K562 (cell line): ENCODE results near the gene BDKRB2.

Experiments
- CBFB ChIP-seq: sonication (generic); formaldehyde crosslinking; IDR thresholded peaks from 2 replicates; pipeline ENCODE4 v1.4.0; 2020; ENCODE audit warnings: mild to moderate bottlenecking, missing genetic modification reagents
- PRPF4 ChIP-seq: fragments of 200-400 bp; formaldehyde crosslinking; IDR thresholded peaks from one replicate; pipeline ENCODE4 v1.6.1; 2017; ENCODE audit warnings: low read length, low read depth, mild to moderate bottlenecking; ENCODE audit not compliant: insufficient read depth, poor library complexity, severe bottlenecking
- PTBP1 ChIP-seq: fragments of 200-400 bp; formaldehyde crosslinking; IDR thresholded peaks from 2 replicates; pipeline ENCODE4 v1.6.1; 2017; ENCODE audit warnings: low read depth, low read length
- U2AF2 ChIP-seq: fragments of 200-400 bp; formaldehyde crosslinking; optimal IDR thresholded peaks from 2 replicates; pipeline ENCODE3; 2017; ENCODE audit warnings: low read depth, mild to moderate bottlenecking, low read length
- TF ChIP-seq, protein P1 (sequence below), 3 experiments: IDR thresholded peaks in 2 of 3; conservative IDR thresholded peaks in 1 of 3; 2 replicates each; pipeline ENCODE4 v1.5.1; 2011 to 2012; ENCODE audit warnings: low read length in 3 of 3, mild to moderate bottlenecking in 3 of 3, control low read depth in 2 of 3, improper control_type of control experiment in 1 of 3, inconsistent platforms in 1 of 3, low read depth in 1 of 3, mixed read lengths in 1 of 3, moderate library complexity in 1 of 3; ENCODE audit not compliant: insufficient read depth in 2 of 3

DNA sequence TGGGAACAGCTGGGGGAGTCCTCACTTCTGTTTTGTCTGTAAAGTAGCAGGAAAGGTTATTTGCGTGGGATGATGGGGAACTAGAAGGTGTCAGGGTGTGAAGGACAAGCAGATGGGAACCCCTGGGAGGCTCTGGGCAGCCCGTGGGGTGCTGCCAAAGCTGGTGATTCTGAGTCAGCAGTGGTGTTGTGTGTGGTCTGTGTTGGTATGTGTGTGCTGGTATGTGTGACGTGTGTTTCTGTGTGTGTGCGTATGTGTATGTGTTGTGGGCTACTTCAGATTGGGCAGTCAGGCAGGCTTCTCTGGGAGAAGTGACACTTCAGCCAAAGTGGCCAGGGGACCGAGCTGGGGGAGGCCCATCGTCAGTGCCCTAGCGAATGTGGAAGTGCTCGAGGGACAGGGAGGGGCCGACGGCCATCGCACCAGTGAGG lies 15.3 kb upstream of the BDKRB2 start:
- TF ChIP-seq PTBP1 (no peak), CBFB (CRISPR knock-in tag) (no peak), PRPF4 (no peak), U2AF2 (no peak)
- TF ChIP-seq, protein P1, sequence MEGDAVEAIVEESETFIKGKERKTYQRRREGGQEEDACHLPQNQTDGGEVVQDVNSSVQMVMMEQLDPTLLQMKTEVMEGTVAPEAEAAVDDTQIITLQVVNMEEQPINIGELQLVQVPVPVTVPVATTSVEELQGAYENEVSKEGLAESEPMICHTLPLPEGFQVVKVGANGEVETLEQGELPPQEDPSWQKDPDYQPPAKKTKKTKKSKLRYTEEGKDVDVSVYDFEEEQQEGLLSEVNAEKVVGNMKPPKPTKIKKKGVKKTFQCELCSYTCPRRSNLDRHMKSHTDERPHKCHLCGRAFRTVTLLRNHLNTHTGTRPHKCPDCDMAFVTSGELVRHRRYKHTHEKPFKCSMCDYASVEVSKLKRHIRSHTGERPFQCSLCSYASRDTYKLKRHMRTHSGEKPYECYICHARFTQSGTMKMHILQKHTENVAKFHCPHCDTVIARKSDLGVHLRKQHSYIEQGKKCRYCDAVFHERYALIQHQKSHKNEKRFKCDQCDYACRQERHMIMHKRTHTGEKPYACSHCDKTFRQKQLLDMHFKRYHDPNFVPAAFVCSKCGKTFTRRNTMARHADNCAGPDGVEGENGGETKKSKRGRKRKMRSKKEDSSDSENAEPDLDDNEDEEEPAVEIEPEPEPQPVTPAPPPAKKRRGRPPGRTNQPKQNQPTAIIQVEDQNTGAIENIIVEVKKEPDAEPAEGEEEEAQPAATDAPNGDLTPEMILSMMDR (IDR thresholded peaks at IDR 0.05 in 2 of 3, conservative IDR thresholded peaks at IDR 0.05 in 1 of 3; ENCODE audit: insufficient read depth in 2 of 3, low read depth in 1 of 3, low read length in 3 of 3) = no peak
